PC-3 (cell line): ENCODE measurements around the gene FAM184A.

Source experiments
- EZH2 ChIP-seq: fragments of 300-600 bp; sonication (generic); IDR thresholded peaks from one replicate; pipeline ENCODE4 v1.6.1; 2017; ENCODE audit warnings: antibody characterized with exemption, mild to moderate bottlenecking, low read length; ENCODE audit not compliant: unreplicated experiment
- EZH2phosphoT487 ChIP-seq: fragments of 300-600 bp; sonication (generic); IDR thresholded peaks from 2 replicates; pipeline ENCODE4 v1.6.1; 2018; ENCODE audit warnings: mild to moderate bottlenecking, antibody characterized with exemption, low read length, borderline replicate concordance
- TF ChIP-seq, protein P1 (sequence below): fragments of 300-600 bp; sonication (generic); conservative IDR thresholded peaks from 2 replicates; pipeline ENCODE4 v1.5.1; 2017; ENCODE audit warnings: antibody characterized with exemption, low read depth, mild to moderate bottlenecking, low read length

DNA sequence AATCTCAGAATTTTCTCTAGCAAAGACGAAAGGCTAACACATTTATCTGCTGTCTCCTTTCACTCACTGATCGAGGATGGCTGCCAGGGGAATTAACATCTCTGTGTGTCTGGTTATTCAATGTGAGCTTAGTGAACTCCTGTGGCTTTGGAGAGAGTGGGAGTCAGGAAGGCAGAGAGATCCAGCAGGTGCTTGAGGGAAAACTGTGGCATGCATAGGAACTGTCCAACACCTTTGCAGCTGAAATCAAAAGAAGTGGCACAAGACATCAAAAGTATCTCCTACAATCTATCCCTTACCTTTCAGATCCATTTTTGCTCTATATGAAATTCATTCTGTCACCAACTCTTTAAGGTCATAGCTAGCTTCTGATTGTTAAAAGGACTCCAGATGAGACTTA is 11.8 kb upstream of the FAM184A start:
- TF ChIP-seq, protein P1, sequence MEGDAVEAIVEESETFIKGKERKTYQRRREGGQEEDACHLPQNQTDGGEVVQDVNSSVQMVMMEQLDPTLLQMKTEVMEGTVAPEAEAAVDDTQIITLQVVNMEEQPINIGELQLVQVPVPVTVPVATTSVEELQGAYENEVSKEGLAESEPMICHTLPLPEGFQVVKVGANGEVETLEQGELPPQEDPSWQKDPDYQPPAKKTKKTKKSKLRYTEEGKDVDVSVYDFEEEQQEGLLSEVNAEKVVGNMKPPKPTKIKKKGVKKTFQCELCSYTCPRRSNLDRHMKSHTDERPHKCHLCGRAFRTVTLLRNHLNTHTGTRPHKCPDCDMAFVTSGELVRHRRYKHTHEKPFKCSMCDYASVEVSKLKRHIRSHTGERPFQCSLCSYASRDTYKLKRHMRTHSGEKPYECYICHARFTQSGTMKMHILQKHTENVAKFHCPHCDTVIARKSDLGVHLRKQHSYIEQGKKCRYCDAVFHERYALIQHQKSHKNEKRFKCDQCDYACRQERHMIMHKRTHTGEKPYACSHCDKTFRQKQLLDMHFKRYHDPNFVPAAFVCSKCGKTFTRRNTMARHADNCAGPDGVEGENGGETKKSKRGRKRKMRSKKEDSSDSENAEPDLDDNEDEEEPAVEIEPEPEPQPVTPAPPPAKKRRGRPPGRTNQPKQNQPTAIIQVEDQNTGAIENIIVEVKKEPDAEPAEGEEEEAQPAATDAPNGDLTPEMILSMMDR, result no peak
- TF ChIP-seq EZH2phosphoT487 (no peak), EZH2 (no peak)
